Right renal cortex interstitium (tissue), 3 donors: ENCODE data around the gene GPA33. TPM values are rescaled to one million over a fixed set of nuclear protein-coding genes. Genes with fewer than 3 reads are reported as not detected.
"Not testable (repeated sequence)": the region's sequence is repeated elsewhere in the genome, so short reads cannot be mapped to it uniquely, and the experiment has no call there.

Experiments
- DNase-seq, 3 donors: peaks; one replicate each; pipeline ENCODE4 v3.0.0-alpha.2; 2013; ENCODE audit warnings: low read depth in 3 of 3, low spot score in 2 of 3
- polyA plus RNA-seq, 3 donors: library from polyadenylated mRNA; unstranded; fragments of 120-200 nt; gene quantifications; one replicate each; pipeline ENCODE4 v1.2.1, GENCODE V29; 2013; ENCODE audit not compliant: insufficient read length in 3 of 3

The GPA33 gene
- polyA plus RNA-seq, 3 donors = 1.1 to 1.8 (median 1.2) TPM

DNA sequence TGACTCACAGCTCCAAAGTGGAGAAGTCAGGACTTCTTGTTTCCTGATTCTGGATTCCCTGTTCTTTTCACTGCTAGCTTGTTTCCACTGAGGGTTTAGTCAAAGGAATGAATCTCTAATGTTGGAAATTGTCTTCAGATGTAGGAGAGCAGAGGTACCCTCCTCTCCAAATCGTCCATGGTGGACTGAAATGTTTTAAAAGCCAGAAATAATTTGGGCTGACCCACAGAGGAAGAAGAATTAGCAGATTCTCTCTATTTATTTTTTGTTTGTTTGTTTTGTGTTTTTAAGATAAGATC, 30.4 kb downstream of the GPA33 start:
- DNase-seq = no peak

DNA sequence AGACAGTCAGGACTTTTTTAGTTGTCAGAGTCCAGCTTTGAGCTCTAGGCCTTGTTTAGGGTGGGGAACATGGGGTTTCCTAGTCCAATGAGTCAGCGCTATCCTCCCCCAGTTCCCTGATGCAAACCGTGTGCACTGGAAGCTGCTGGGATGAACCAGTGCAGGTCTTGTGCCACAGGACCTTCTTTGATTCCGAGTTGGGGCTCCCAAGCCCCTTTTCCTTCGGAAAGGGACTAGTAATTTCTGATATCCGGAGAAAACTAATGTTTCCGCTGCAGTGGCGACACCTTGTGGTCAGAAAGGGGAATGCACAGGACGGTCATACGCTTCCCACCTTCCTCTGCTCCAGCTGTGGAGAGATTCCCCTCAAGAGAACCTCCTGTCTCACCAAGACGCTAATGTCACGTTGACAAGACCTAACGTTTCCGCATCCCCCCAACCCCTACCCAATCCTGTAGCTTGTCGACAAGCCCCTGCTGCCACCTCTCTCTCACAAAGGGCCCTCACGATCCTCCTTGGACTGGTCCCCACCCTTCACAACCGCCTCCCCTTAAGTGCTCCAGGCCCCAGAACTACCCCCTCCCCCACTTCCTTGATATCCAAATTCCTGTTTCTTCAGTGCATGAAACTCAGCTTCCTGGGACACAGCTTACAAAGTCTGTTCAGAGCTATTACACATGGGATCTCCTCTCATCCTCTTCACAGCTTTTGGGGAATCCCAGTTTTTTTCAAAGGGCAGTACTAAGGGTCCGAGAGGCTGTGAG, 30.9 kb downstream of the GPA33 start:
- DNase-seq = no peak

DNA sequence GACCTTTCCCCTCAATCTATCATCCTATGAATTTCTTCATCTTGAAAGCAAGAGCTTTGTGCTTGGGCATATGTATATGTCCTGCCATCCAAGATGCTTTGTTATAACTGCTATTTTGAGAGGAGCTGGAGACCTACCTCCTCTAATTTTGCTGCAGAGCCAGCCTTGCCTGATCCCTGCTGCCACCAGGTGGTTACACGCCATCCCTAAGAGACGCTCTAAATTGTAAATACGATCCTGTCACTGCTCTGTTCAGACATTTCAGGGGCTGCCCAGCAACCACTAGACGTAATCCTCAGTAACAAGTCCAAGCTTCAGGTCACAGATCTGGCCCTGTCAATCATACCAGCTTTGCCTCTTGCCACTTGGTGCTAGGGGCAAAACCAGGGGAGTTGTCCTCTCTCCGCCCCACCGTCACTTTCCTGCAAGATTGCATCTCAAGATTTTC, 32.9 kb downstream of the GPA33 start:
- no peak for DNase-seq

DNA sequence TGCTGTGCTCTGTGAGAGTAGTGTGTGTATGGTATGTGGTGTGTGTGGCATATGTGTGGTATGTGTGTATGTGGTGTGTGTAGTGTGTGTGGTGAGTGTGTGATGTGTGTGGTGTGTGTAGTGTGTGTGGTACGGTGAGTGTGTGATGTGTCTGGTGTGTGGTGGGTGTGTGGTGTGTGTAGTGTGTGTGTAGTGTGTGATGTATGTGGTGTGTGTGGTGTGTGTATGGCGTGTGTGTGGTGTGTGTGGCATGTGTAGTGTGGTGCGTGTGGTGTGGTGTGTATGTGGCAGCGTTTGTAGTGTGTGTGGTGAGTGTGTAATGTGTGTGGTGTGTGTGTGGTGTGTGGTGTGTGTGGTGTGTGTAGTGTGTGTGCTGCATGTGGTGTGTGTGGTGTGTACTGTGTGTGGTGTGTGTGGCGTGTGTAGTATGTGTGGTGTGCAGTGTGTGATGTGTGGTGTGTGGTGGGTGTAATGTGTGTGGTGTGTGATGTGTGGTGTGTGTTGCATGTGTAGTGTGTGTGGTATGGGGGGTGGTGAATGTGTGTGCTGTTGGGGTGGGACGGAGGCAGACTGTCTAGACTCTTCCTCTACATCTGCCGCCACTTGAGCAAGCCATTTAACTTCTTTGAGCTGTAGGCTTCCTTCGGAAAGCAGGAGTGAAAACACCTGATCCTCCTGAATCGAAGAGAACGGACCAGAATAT, 33.5 kb downstream of the GPA33 start:
- no peak for DNase-seq

GRCh38 chr1:167054946-167055630, 35.1 kb downstream of the GPA33 start:
- DNase-seq = no peak

DNA sequence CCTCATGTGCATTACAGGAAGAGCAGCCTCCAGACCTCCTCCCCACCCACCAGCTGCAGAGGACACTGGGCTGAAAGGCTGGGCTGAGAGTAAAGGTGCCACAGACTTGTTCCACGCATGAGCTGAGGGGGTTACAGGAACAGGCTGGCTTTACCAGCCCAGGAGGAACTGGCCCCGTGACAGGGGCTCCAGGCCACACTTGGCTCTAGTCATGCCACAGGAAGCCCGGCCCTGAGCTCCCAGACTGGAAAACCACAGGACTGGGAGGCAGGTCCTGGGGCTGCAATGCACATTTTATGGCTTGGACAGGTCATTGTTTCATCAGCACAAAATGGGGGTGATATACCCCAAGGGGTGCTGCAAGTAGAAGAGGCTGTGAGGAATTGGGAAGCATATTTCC, 35.6 kb downstream of the GPA33 start:
- DNase-seq = no peak

DNA sequence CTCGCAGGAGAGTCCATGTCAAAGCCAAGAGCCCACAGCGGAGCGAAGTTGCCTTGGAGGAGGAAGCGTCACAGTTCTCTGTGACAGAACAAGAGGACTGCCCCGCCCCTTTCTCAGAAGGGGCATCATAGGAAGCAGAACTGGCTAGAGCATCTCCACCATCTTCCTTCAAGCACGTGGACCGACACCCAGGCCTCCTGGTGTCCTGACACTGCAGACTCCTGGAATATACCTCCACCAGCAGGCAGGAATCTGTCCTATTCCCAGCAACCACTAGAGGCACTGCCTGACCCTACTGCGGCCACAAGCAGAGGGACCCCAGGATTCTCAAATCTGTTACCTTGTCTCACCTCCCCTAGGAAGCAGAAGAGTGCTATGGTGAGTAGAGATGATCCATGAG, 37.8 kb downstream of the GPA33 start:
- DNase-seq = no peak

- no peak for DNase-seq
Measured at GRCh38 chr1:167051907-167052306, 38.3 kb downstream of the GPA33 start.

- DNase-seq = peak in 1 of 3 donors; percentile 74
Measured at GRCh38 chr1:167043752-167044488, 46.3 kb downstream of the GPA33 start.

DNA sequence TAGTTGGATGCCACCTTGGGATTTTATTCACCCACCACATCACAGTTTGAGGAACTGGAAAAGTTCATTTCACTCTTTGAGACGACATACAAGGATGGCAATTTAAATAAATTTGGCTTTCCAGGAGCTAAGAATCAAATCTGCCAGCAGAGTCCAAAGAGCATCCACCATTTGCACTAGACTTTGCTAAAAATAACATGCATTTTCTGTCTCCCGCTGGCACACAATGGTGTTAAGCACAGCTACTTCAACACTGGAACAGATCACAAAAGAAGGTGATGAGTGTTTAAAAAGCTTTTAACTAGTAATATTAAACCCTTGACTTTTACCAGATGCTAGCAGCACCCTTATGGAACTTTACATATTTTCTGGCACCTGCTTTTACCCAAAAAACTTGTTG, 56.5 kb downstream of the GPA33 start:
- no peak for DNase-seq

- DNase-seq = not testable (repeated sequence)
Measured at GRCh38 chr1:167029553-167029952, 60.6 kb downstream of the GPA33 start.

DNA sequence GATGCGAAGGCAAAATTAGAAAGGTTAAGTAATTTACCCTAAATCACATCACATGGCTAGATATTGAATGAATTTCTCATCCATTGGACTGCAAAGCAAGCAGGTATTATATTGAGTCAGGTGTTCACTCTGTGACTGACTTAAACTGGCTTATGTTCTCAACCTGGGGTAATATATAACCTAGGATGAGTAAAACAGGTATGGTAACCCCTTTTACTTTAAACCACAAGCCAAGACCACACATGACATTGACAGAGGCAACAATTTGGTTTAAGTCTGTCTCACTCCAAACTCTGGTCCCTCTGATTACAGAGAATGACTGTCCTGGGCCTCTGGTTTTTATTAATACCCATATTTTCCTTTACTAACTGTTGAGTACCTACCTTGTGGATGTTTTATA, 67.8 kb downstream of the GPA33 start:
- no peak for DNase-seq

GRCh38 chr1:167016100-167016750, 74.0 kb downstream of the GPA33 start:
- DNase-seq = no peak

DNA sequence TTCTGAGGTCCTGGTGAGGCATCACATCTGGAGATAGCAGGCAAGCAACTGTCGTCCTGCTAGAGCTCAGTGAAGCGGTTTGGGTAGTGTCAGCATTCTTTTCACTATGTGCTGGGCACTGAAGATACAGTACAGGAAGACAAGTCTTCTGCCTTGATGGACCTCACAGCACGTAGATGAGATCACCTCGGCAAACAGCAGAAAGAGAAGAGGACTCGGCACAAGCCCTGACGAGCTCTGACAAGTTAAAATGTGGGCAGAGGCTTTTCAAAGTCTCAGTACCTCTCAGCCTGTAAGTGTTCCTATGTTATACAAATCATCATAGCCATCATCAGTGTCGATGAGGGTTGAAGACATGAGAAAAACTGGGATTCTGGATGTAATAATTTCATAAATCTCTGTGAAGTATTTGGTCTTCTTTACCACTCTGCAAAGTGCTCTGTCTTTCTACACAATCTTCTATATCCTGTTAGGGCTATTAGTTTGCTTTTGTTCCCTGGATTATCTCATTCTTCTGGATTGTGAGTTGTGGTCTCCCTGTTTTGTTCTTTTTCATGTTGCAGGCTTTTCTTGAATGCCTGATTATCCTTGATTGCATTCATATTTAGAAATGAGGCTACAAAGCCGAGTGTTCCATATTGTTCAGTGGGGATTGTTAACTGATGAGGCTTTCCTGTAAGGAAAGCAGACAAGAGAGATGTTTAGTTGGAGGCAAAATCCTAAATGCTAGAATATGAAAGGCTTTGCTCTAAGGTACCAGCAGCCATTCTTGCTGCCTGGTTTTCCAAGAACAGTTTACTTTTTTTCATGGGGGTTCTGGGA, 76.9 kb downstream of the GPA33 start:
- no peak for DNase-seq

- DNase-seq = no peak
Measured at GRCh38 chr1:167012570-167012969, 77.6 kb downstream of the GPA33 start.

GRCh38 chr1:167011560-167012191, 78.5 kb downstream of the GPA33 start:
- DNase-seq = no peak

- DNase-seq = no peak
Measured at GRCh38 chr1:167003711-167004110, 86.5 kb downstream of the GPA33 start.
